SK-N-MC (cell line): ENCODE data around the gene GDPD3.
A peak's percentile ranks its signal among the peaks of the same experiment; 100 is the strongest.

Source experiments
- DNase-seq: peaks from one replicate; pipeline ENCODE4 v3.0.0-alpha.2; 2011; ENCODE audit warnings: low read depth, low spot score
- H3K27ac ChIP-seq: fragments of 200-600 bp; sonication (generic); 2 replicates; pipeline ENCODE4 v1.5.1; 2016; ENCODE audit warnings: mixed run types
- H3K36me3 ChIP-seq: fragments of 200-600 bp; sonication (generic); 2 replicates; pipeline ENCODE4 v1.6.1; 2017; ENCODE audit warnings: antibody characterized with exemption, low read length, mixed read lengths; ENCODE audit not compliant: insufficient read depth
- H3K4me3 ChIP-seq: fragments of 200-600 bp; sonication (generic); 2 replicates; pipeline ENCODE4 v1.5.1; 2016
- H3K9ac ChIP-seq: fragments of 200-600 bp; sonication (generic); 2 replicates; pipeline ENCODE4 v1.8.0; 2017; ENCODE audit warnings: mixed run types, mixed read lengths; ENCODE audit not compliant: insufficient read length
- H3K9me3 ChIP-seq: fragments of 200-600 bp; sonication (generic); 2 replicates; pipeline ENCODE4 v1.6.1; 2017; ENCODE audit warnings: low read depth, mild to moderate bottlenecking, antibody characterized with exemption, low read length, moderate library complexity, mixed read lengths
- EZH2 ChIP-seq: fragments of 200-600 bp; sonication (generic); IDR thresholded peaks from one replicate; pipeline ENCODE4 v1.6.1; 2017; ENCODE audit warnings: antibody characterized with exemption
- FOXP2 ChIP-seq: optimal IDR thresholded peaks from 2 replicates; pipeline ENCODE3; 2011; ENCODE audit warnings: mild to moderate bottlenecking, moderate library complexity; ENCODE audit not compliant: insufficient read depth; ENCODE audit errors: extremely low read length, control extremely low read depth
- POLR2AphosphoS5 ChIP-seq: IDR thresholded peaks from 2 replicates; pipeline ENCODE4 v1.6.1; 2012; ENCODE audit warnings: mild to moderate bottlenecking, low read depth, low read length, borderline replicate concordance

The GDPD3 gene

GRCh38 chr16:30068333-30068732 lies 45.0 kb downstream of the GDPD3 start:
- no peak for DNase-seq
- H3K36me3 ChIP-seq: peaks cover 59% of the 10 kb centered on the region
- no peak overlapping the region for H3K27ac ChIP-seq
- H3K4me3 ChIP-seq: no peak overlapping the region
- no peak overlapping the region for H3K9ac ChIP-seq
- TF ChIP-seq POLR2AphosphoS5: no peak
- no peak for TF ChIP-seq FOXP2
- no peak for TF ChIP-seq EZH2
- H3K9me3 ChIP-seq: no peaks in the 10 kb centered on the region

GRCh38 chr16:30067584-30067916 lies 45.8 kb downstream of the GDPD3 start:
- Histone ChIP-seq H3K9ac (peak overlapping the region; percentile 94), H3K27ac (0 out of 2 replicates have a peak overlapping the region, but pooled peaks have one; percentile 21), H3K36me3 (peaks cover 59% of the 10 kb centered on the region), H3K4me3 (peak overlapping the region; percentile 94), H3K9me3 (no peaks in the 10 kb centered on the region)
- TF ChIP-seq EZH2 (no peak), POLR2AphosphoS5 (0 out of 2 replicates have a peak, but pooled peaks have one; percentile 24), FOXP2 (no peak)
- DNase-seq: no peak

DNA sequence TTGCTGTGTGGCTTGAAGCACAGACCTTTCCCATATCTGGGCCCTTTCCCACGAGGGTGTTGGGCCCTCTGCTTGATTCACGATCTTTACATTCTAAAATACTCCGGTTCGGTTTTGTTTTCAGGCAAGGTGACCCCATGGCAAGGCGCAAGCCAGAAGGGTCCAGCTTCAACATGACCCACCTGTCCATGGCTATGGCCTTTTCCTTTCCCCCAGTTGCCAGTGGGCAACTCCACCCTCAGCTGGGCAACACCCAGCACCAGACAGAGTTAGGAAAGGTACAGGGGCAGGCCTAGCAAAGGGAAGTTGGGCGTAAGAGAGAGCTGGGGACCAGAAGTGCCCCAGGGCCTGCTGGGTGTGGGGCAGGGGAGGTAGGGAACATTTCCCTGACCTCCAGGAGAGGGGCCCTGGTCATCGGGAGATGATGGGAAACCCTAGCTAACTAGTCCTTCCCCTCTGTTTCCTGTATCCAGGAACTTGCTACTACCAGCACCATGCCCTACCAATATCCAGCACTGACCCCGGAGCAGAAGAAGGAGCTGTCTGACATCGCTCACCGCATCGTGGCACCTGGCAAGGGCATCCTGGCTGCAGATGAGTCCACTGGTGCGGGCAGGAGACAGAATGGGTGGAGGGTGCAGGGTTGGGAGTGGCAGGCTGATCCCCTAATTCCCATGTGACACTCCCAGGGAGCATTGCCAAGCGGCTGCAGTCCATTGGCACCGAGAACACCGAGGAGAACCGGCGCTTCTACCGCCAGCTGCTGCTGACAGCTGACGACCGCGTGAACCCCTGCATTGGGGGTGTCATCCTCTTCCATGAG lies 46.4 kb downstream of the GDPD3 start:
- Histone ChIP-seq H3K9ac (peak overlapping the region; percentile 94), H3K36me3 (peaks cover 55% of the 10 kb centered on the region), H3K27ac (peak overlapping the region; percentile 78), H3K9me3 (no peaks in the 10 kb centered on the region), H3K4me3 (peak overlapping the region; percentile 94)
- DNase-seq: no peak
- TF ChIP-seq EZH2 (no peak), FOXP2 (no peak), POLR2AphosphoS5 (no peak; the same call in 1 of the 2 replicates)

- Histone ChIP-seq H3K4me3 (peak overlapping the region; percentile 94), H3K9me3 (no peaks in the 10 kb centered on the region), H3K27ac (peak overlapping the region; percentile 78), H3K36me3 (peaks cover 47% of the 10 kb centered on the region), H3K9ac (peak overlapping the region; percentile 94)
- no peak for DNase-seq
- no peak for TF ChIP-seq EZH2
- TF ChIP-seq FOXP2: no peak
- no peak for TF ChIP-seq POLR2AphosphoS5
Observed at GRCh38 chr16:30065943-30066760, 47.2 kb downstream of the GDPD3 start.

DNA sequence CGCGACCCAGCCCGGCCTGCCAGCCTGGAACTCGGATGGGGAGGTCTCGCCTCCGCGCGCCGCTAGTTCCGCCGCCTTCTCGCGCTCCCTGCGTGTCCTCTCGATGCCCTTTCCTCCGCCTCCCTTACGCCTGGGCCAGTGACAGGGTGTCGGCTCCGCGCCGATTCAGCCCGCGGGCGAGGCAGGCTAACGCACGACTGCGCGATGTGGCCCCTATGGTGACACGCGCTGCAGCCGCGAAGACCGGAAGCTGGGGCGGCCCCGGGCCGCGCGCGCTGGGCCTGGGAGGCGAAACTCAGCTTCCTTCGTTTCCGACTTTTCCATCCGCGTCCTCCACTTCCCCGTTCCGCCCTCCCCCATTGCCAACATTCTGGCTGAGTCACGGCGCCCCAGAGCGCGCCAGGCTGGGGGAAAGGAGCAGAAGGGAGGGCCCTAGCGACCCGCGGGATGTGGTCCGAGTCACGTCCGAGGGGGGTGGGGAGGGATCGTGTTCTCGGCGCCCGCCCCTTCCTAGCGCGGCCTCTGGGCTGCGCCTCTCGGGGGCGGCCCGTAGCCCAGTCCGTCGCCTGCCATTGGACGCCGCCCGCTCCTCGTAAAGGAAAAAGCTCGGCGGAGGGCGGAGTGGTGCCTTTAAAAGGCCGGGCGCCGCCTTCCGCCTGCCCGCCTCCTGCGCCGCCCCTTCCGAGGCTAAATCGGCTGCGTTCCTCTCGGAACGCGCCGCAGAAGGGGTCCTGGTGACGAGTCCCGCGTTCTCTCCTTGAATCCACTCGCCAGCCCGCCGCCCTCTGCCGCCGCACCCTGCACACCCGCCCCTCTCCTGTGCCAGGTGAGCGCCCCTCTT lies 48.0 kb downstream of the GDPD3 start, which contains the start of gene ALDOA:
TSS of gene ALDOA (plus strand) at position 659 of the 841 bp plus-strand sequence. CDS start 1,138 bp downstream, outside the sequence.
- H3K4me3 ChIP-seq: peak within 1 kb of the TSS; percentile 94
- peaks cover 41% of the 10 kb centered on the region for H3K36me3 ChIP-seq
- H3K9ac ChIP-seq: peak within 1 kb of the TSS; percentile 94
- no peak for TF ChIP-seq EZH2
- peak; percentile 95 for TF ChIP-seq POLR2AphosphoS5
- peak; percentile 77 for TF ChIP-seq FOXP2
- no peaks in the 10 kb centered on the region for H3K9me3 ChIP-seq
- peak; percentile 62 for DNase-seq
- peak within 1 kb of the TSS; percentile 97 for H3K27ac ChIP-seq

GRCh38 chr16:30064729-30065101 lies 48.6 kb downstream of the GDPD3 start:
- no peak for DNase-seq
- H3K27ac ChIP-seq: peak overlapping the region; percentile 97
- peak overlapping the region; percentile 90 for H3K9ac ChIP-seq
- H3K4me3 ChIP-seq: peak overlapping the region; percentile 94
- no peaks in the 10 kb centered on the region for H3K9me3 ChIP-seq
- no peak for TF ChIP-seq POLR2AphosphoS5
- no peak for TF ChIP-seq FOXP2
- no peak for TF ChIP-seq EZH2
- H3K36me3 ChIP-seq: peaks cover 41% of the 10 kb centered on the region

DNA sequence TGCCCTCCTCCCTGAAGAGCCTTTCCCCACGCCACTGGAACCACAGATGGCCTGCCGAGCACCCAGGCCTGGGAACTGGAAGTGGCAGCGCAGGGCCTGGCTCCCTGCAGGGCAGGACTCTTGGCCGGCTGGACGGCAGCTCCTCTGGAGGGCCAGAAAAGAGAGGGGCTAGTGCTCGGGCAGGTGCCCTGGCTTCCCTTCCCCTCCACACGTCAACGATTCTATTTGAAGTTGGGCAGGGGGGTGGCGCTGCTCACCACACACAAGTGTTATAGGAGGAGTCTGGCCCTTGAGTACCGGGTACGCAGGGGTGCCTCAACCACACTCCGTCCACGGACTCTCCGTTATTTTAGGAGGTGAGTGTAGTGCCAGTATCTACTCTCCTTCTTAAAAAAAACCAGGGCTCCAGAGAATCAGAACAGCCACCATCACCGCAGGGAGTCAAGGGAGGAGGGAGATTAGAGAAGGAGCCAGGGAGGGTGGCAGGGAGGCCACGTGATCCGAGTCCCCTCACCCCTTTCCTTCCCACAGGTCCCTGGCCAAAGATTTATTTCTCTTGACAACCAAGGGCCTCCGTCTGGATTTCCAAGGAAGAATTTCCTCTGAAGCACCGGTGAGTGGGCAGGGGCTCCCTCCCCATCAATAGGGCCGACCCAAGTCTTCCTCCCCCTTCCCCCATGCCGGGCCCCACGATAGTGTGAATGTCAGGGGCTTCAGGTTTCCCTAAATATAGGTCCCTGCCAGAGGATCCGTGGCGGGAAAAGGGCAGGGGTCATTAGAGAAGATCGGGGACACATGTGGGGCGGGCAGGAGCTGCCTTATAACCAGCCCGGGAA lies 49.2 kb downstream of the GDPD3 start:
- Histone ChIP-seq H3K27ac (peak overlapping the region; percentile 97), H3K36me3 (peaks cover 37% of the 10 kb centered on the region)
- no peak for DNase-seq

More for the DNA sequence above, 49.2 kb downstream of the GDPD3 start:
- H3K9ac ChIP-seq: peak overlapping the region; percentile 90
- TF ChIP-seq FOXP2 (no peak), POLR2AphosphoS5 (peak; percentile 66)
- H3K9me3 ChIP-seq: no peaks in the 10 kb centered on the region
- peak overlapping the region; percentile 94 for H3K4me3 ChIP-seq
